Measurements from ENCODE around the gene SELENOO. TPM values are rescaled to one million over a fixed set of nuclear protein-coding genes. Genes with fewer than 3 reads are reported as not detected.

Gene SELENOO
- total RNA-seq, 1 experiment from 2014 or later: 32.8 TPM

DNA sequence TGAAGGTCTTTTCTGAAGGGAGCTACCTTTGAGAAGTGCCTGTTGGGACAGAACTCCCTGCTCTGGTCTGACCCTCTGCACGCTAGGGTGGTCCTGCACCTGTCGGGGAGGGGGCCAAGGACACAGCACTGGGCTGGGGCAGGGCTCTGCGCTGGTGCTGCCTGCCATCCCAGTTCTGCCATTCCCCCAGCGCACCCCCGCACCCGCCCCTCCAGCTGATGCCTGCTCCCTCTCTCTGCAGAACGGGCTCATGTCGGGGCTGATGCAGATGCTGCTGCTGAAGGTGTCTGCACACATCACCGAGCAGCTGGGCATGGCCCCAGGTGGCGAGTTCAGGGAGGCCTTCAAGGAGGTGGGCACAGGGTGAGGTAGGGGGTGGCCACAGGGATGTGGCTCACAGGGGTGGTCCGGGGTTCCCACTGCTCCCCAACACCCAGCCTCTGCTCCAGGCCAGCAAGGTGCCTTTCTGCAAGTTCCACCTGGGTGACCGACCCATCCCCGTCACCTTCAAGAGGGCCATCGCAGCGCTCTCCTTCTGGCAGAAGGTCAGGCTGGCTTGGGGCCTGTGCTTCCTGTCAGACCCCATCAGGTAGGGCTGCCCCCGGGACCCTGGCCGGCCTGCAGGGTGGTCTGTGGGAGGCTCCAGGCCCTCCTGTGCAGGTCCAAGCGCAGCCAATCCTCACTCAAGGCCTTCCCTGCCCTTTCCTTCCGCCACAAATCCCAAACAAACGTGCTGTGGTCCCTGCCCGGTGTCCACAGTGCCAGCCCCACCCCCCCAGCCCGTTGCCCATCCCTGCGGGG is 3.6 kb upstream of the SELENOO start:
- Histone ChIP-seq H3K9me3 (ENCODE audit: low read length) (no peaks in the 10 kb centered on the region), H3K36me3 (ENCODE audit: low read depth, low read length) (no peaks in the 10 kb centered on the region; the same call in 1 of the 2 replicates), H3K4me1 (ENCODE audit: insufficient read depth, low read length) (peaks cover 4% of the 10 kb centered on the region), H3F3A (ENCODE audit: low read length, unreplicated experiment) (no peaks in the 10 kb centered on the region), H3K4me3 (ENCODE audit: low read length) (no peak overlapping the region), H3K4me2 (ENCODE audit: low read length) (no peak overlapping the region), H3K27ac (ENCODE audit: low read length) (no peak overlapping the region), H3K9ac (ENCODE audit: low read length) (no peak overlapping the region), H4K20me1 (ENCODE audit: low read length) (0 out of 2 replicates have a peak, but pooled peaks cover 4% of the 10 kb centered on the region), H3K79me2 (ENCODE audit: low read length) (peaks cover 21% of the 10 kb centered on the region), H2AFZ (ENCODE audit: low read length) (no peak overlapping the region), H3K9me2 (replicated peaks; ENCODE audit: low read length) (no peaks in the 10 kb centered on the region), H3K27me3 (ENCODE audit: low read length) (no peaks in the 10 kb centered on the region)
- DNase-seq (no peak), ATAC-seq (no peak)
- BruUV-seq (replicated peaks): no TSS peak
- ChIA-PET POLR2A (ENCODE audit: unreplicated experiment) (no interaction called here), CTCF (no interaction called here)
- TF ChIP-seq CTCF (conservative IDR thresholded peaks at IDR 0.05; ENCODE audit: low read depth, low read length): no peak
- TF ChIP-seq EZH2 (IDR thresholded peaks at IDR 0.05; ENCODE audit: low read length, unreplicated experiment): no peak
- no peak for TF ChIP-seq EZH2phosphoT487 (IDR thresholded peaks at IDR 0.05; ENCODE audit: borderline replicate concordance, low read length)
- intact Hi-C loops (cut with micrococcal nuclease): no loop called here

GRCh38 chr22:50197856-50198623 is 2.8 kb upstream of the SELENOO start:
- Histone ChIP-seq H2AFZ (ENCODE audit: low read length) (no peak overlapping the region), H3K9ac (ENCODE audit: low read length) (no peak overlapping the region), H3K9me2 (replicated peaks; ENCODE audit: low read length) (no peaks in the 10 kb centered on the region), H3K4me3 (ENCODE audit: low read length) (no peak overlapping the region), H4K20me1 (ENCODE audit: low read length) (no peaks in the 10 kb centered on the region), H3K4me2 (ENCODE audit: low read length) (no peak overlapping the region), H3K27ac (ENCODE audit: low read length) (no peak overlapping the region), H3K4me1 (ENCODE audit: insufficient read depth, low read length) (peaks cover 3% of the 10 kb centered on the region), H3K36me3 (ENCODE audit: low read depth, low read length) (no peaks in the 10 kb centered on the region; the same call in 1 of the 2 replicates), H3K79me2 (ENCODE audit: low read length) (peaks cover 21% of the 10 kb centered on the region), H3F3A (ENCODE audit: low read length, unreplicated experiment) (no peaks in the 10 kb centered on the region), H3K9me3 (ENCODE audit: low read length) (no peaks in the 10 kb centered on the region), H3K27me3 (ENCODE audit: low read length) (no peaks in the 10 kb centered on the region)
- no TSS peak for BruUV-seq (replicated peaks)
- DNase-seq: no peak
- intact Hi-C loops (cut with micrococcal nuclease): no loop called here
- ATAC-seq: no peak
- ChIA-PET CTCF (no interaction called here), POLR2A (ENCODE audit: unreplicated experiment) (no interaction called here)
- no peak for TF ChIP-seq EZH2phosphoT487 (IDR thresholded peaks at IDR 0.05; ENCODE audit: borderline replicate concordance, low read length)
- no peak for TF ChIP-seq EZH2 (IDR thresholded peaks at IDR 0.05; ENCODE audit: low read length, unreplicated experiment)
- TF ChIP-seq CTCF (conservative IDR thresholded peaks at IDR 0.05; ENCODE audit: low read depth, low read length): no peak

All from PC-3 (cell line).